Lung (tissue), 12 donors: Measurements from ENCODE around the gene TRPC6. TPM values are rescaled to one million over a fixed set of nuclear protein-coding genes. Genes with fewer than 3 reads are reported as not detected.

Experiments
- ATAC-seq: fragments of 200-7000 bp; cut with Tn5 transposase; one replicate; pipeline ENCODE4 v1.9.1; 2020; ENCODE audit warnings: moderate number of reproducible peaks; ENCODE audit not compliant: insufficient read depth, low FRiP score
- DNase-seq, 3 donors: peaks; one replicate each; pipeline ENCODE4 v3.0.0-alpha.2; 2013 to 2017
- H3K27ac ChIP-seq, 2 donors: one replicate each; pipeline ENCODE4 v1.5.1; 2013; ENCODE audit warnings: mild to moderate bottlenecking in 2 of 2, moderate library complexity in 2 of 2, control low read depth in 1 of 2, inconsistent platforms in 1 of 2, low read depth in 1 of 2, low read length in 1 of 2
- H3K27me3 ChIP-seq, 3 donors: one replicate each; pipeline ENCODE4 v1.5.1; 2013; ENCODE audit warnings: low read length in 2 of 3; ENCODE audit not compliant: control insufficient read depth in 3 of 3, insufficient read depth in 3 of 3
- H3K36me3 ChIP-seq, 4 donors: one replicate each; pipeline ENCODE4 v1.5.1; 2013; ENCODE audit warnings: low read length in 4 of 4, mild to moderate bottlenecking in 1 of 4, moderate library complexity in 1 of 4; ENCODE audit not compliant: control insufficient read depth in 4 of 4, insufficient read depth in 4 of 4
- H3K4me1 ChIP-seq, 5 donors: one replicate each; pipeline ENCODE4 v1.5.1; 2013; ENCODE audit warnings: low read length in 5 of 5, mild to moderate bottlenecking in 2 of 5, moderate library complexity in 1 of 5; ENCODE audit not compliant: control insufficient read depth in 5 of 5, insufficient read depth in 5 of 5
- H3K4me3 ChIP-seq: one replicate; pipeline ENCODE4 v1.5.1; 2013; ENCODE audit warnings: mild to moderate bottlenecking, control low read depth, moderate library complexity
- H3K9ac ChIP-seq, 2 donors: one replicate each; pipeline ENCODE4 v1.5.1; 2013; ENCODE audit warnings: low read length in 2 of 2, control low read depth in 1 of 2; ENCODE audit not compliant: insufficient read depth in 1 of 2
- H3K9me3 ChIP-seq, 4 donors: one replicate each; pipeline ENCODE4 v1.5.1; 2013; ENCODE audit warnings: low read length in 3 of 4, mild to moderate bottlenecking in 1 of 4, moderate library complexity in 1 of 4; ENCODE audit not compliant: control insufficient read depth in 4 of 4, insufficient read depth in 3 of 4
- CTCF ChIP-seq: IDR thresholded peaks from 2 replicates; pipeline ENCODE4 v1.5.1; 2012; ENCODE audit warnings: mild to moderate bottlenecking; ENCODE audit errors: control extremely low read depth, extremely low read depth
- WGBS, 2 donors: extraction: QIAGEN DNeasy Blood & Tissue Kit; methylation state at CpG; one replicate each; pipeline ENCODE4 v1.1.7; 2013; 5-methylcytosine and 5-hydroxymethylcytosine counted together
- polyA plus RNA-seq, 2 donors: library from polyadenylated mRNA; stranded (reverse); fragments of 200-250 nt; gene quantifications; one replicate each; pipeline ENCODE4 v1.2.1, GENCODE V29; 2013
- total RNA-seq, 2 donors: library from RNA; depleted of rRNA in 1 of 2; stranded (reverse); fragments of >200 nt in 1 of 2; gene quantifications; one replicate each; pipeline ENCODE4 v1.2.1, GENCODE V29; 2014 to 2021
- donor health status: control.
- donor health status: control.
- donor health status: Bipolar disorder and iron deficiency.
- donor health status: healthy.
- donor health status: DM: yes; HTN: yes; CAD: no.

TRPC6 gene
- total and polyA plus RNA-seq, 4 donors, result 3.3 to 66.5 (median 7.9) TPM

- DNase-seq (peak; percentile 27 to 66 (median 55)), ATAC-seq (no peak)
- Histone ChIP-seq H3K27me3 (no peaks in the 10 kb centered on the region), H3K4me1 (no peaks in the 10 kb centered on the region), H3K27ac (no peak overlapping the region), H3K4me3 (no peak overlapping the region), H3K36me3 (no peaks in the 10 kb centered on the region), H3K9ac (no peak overlapping the region), H3K9me3 (no peaks in the 10 kb centered on the region)
- WGBS, 2 donors, result 54 to 55% methylated on average over 5 of the region's 5 CpGs
- no peak for TF ChIP-seq CTCF
Measured at GRCh38 chr11:101567071-101567470, 16.7 kb downstream of the TRPC6 start.

- no peak for TF ChIP-seq CTCF
- Histone ChIP-seq H3K27me3 (no peaks in the 10 kb centered on the region), H3K27ac (no peak overlapping the region), H3K36me3 (no peaks in the 10 kb centered on the region), H3K9me3 (no peaks in the 10 kb centered on the region), H3K9ac (no peak overlapping the region), H3K4me1 (no peaks in the 10 kb centered on the region), H3K4me3 (no peak overlapping the region)
- ATAC-seq (no peak), DNase-seq (no peak)
- WGBS, 2 donors, result 79 to 85% methylated on average over 8 of the region's 8 CpGs
Measured at GRCh38 chr11:101566626-101567025, 17.2 kb downstream of the TRPC6 start.

DNA sequence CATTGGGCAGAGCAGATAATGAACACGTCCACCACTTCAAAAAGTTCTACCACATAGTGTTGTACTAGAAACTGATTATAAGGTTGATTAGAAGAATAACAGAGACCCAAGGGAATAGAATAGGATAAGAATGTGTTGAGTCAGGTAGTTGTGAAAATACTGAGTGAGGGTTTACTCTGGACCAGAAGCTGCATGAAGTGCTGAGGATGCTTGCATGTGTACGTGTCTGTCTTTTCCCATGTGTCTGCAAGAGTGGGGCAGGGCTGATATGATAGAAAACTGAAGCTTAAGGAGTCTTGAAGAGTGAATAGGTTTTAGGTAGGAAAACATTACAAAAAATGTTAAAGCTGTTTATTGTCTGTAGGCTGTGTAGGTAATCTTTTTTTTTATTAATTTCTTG, 20.6 kb downstream of the TRPC6 start:
- 80 to 81% methylated on average over 2 of the region's 2 CpGs for WGBS, 2 donors
- Histone ChIP-seq H3K27ac (no peak overlapping the region), H3K9ac (no peak overlapping the region), H3K4me1 (no peaks in the 10 kb centered on the region), H3K27me3 (no peaks in the 10 kb centered on the region), H3K9me3 (no peaks in the 10 kb centered on the region), H3K4me3 (no peak overlapping the region), H3K36me3 (no peaks in the 10 kb centered on the region)
- TF ChIP-seq CTCF, result no peak
- ATAC-seq, result no peak
- DNase-seq, result no peak

DNA sequence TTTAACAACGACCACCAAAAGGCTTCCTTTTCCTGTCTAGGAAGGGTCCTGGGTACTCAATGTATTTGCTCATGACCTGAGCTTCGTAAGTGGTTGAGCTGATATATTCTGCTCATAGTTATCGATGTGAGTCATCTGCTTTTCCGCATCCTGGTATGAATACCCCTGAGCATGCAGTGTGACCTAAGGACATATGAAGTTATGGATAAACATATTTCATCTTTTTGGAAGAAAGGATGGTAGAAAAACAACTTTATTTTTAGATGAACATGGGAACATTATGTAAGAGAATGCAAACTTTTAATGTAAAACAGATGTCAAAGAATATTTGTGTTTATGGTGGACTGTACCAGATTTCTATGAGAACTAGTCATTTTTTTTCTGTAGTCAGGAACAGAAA, 28.4 kb downstream of the TRPC6 start:
- Histone ChIP-seq H3K9ac (no peak overlapping the region), H3K9me3 (no peaks in the 10 kb centered on the region), H3K4me3 (no peak overlapping the region), H3K36me3 (no peaks in the 10 kb centered on the region), H3K27ac (no peak overlapping the region), H3K4me1 (peaks cover 0 to 28% (median 0%) of the 10 kb centered on the region in 5 donors), H3K27me3 (no peaks in the 10 kb centered on the region)
- ATAC-seq, result no peak
- 69 to 75% methylated on average over 4 of the region's 4 CpGs for WGBS, 2 donors
- DNase-seq, result no peak
- TF ChIP-seq CTCF, result no peak
